OCI-LY7 (cell line): Measurements from ENCODE around the gene WIPF1.

Experiments used
- EZH2phosphoT487 ChIP-seq: fragments of 200-600 bp; sonication (generic); IDR thresholded peaks from 2 replicates; pipeline ENCODE4 v1.6.1; 2018; ENCODE audit warnings: low read depth, borderline replicate concordance, mild to moderate bottlenecking, mixed run types, antibody characterized with exemption, low read length, moderate library complexity, mixed read lengths
- TF ChIP-seq, protein P1 (sequence below): fragments of 200-600 bp; sonication (generic); conservative IDR thresholded peaks from 2 replicates; pipeline ENCODE4 v1.5.1; 2014; ENCODE audit warnings: mild to moderate bottlenecking, antibody characterized with exemption, low read length, moderate library complexity, mixed read lengths

DNA sequence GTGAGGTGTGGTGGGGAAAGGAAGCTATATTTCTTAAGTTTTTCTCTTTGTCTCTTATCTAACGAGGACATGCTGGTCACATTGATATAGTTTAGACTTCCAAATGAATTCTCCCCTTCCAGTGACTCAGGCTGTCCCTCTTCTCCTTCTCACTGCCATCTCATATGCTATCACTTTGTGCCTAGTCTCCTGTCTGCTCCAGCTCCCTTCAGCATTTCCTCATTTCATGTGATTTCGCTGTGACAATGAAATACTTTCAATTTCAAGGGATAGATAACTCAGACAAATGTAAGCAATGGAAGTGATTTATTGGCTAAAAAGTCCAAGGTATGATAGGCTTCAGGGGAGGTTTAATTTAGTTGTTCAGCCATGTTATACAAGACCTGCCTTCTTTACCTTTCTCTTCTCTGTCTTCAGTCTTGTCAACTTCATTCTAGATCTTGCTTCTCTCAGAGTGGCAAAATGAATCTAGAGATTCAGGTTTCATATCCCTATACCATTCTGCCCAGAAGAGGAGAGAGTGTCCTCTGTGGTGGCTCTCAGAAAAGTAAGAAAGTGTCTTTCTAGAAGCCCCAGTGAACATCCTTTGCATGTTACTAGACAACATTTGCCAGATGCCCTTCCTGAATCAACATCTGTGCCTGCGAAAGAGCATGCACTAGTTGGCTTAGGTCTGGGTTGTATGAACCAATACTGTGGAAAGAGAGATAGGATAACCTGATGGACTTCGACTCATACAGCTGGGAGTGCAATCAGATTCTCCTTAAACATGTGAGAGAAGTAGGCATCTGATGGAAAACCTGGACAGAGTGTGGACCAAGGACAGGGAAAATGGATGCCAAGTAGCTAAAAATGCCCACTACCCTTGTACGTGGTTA lies 80.9 kb downstream of the WIPF1 start:
- no peak for TF ChIP-seq EZH2phosphoT487
- TF ChIP-seq, protein P1, sequence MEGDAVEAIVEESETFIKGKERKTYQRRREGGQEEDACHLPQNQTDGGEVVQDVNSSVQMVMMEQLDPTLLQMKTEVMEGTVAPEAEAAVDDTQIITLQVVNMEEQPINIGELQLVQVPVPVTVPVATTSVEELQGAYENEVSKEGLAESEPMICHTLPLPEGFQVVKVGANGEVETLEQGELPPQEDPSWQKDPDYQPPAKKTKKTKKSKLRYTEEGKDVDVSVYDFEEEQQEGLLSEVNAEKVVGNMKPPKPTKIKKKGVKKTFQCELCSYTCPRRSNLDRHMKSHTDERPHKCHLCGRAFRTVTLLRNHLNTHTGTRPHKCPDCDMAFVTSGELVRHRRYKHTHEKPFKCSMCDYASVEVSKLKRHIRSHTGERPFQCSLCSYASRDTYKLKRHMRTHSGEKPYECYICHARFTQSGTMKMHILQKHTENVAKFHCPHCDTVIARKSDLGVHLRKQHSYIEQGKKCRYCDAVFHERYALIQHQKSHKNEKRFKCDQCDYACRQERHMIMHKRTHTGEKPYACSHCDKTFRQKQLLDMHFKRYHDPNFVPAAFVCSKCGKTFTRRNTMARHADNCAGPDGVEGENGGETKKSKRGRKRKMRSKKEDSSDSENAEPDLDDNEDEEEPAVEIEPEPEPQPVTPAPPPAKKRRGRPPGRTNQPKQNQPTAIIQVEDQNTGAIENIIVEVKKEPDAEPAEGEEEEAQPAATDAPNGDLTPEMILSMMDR: no peak
